NCI-H128 (cell line): ENCODE results near the gene SYNJ1.
"Not testable (repeated sequence)": the region's sequence is repeated elsewhere in the genome, so short reads cannot be mapped to it uniquely, and the experiment has no call there.

Source experiments
- DNase-seq: peaks from one replicate; lab custom pipeline; 2025; ENCODE audit not compliant: unreplicated experiment; lab: John Stamatoyannopoulos, UW

Gene SYNJ1, protein sequence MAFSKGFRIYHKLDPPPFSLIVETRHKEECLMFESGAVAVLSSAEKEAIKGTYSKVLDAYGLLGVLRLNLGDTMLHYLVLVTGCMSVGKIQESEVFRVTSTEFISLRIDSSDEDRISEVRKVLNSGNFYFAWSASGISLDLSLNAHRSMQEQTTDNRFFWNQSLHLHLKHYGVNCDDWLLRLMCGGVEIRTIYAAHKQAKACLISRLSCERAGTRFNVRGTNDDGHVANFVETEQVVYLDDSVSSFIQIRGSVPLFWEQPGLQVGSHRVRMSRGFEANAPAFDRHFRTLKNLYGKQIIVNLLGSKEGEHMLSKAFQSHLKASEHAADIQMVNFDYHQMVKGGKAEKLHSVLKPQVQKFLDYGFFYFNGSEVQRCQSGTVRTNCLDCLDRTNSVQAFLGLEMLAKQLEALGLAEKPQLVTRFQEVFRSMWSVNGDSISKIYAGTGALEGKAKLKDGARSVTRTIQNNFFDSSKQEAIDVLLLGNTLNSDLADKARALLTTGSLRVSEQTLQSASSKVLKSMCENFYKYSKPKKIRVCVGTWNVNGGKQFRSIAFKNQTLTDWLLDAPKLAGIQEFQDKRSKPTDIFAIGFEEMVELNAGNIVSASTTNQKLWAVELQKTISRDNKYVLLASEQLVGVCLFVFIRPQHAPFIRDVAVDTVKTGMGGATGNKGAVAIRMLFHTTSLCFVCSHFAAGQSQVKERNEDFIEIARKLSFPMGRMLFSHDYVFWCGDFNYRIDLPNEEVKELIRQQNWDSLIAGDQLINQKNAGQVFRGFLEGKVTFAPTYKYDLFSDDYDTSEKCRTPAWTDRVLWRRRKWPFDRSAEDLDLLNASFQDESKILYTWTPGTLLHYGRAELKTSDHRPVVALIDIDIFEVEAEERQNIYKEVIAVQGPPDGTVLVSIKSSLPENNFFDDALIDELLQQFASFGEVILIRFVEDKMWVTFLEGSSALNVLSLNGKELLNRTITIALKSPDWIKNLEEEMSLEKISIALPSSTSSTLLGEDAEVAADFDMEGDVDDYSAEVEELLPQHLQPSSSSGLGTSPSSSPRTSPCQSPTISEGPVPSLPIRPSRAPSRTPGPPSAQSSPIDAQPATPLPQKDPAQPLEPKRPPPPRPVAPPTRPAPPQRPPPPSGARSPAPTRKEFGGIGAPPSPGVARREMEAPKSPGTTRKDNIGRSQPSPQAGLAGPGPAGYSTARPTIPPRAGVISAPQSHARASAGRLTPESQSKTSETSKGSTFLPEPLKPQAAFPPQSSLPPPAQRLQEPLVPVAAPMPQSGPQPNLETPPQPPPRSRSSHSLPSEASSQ (N-terminal part only)

DNA sequence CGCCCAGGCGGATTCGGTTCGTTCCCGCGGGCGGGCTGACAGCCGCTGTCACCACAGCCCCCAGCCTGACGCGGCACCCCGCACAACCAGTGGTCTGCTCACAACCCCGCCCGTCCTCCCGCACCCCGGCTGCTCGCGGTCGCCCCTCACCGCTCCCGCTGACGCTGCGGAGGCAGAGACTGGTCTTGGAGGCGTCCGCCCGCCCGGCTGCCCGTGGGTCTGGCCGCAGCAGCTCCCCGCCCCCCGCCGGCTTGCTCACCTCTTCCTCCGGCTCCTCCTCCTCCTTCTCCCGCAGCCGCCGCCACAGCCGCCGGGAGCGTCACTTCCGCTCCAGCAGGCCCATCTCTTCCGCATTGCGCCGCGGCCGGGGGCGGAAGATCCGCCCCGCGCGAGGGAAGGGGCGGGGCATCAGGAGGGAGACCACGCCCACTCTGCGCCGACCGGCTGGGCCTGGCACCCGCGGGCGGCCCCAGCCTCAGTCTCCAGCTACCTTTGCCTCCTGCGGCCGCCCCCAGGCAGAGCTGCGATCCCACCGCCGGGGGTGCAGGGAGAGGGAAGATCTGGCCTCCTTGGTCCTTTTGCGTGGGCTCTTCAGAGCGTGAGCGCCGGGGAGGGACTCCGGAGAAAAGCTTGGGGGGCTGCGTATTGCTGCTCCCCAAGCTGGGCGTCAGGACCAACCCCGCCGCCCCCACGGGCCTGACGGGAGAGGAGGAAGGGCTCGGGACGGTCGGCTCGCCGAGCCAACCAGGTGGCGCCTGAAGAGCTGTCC is at the start of gene SYNJ1:
Gene SYNJ1, minus strand, starts transcription at position 327 of the 769 bp plus-strand sequence. CDS start 1,118 bp downstream, outside the sequence.
- DNase-seq = peak; percentile 87

DNA sequence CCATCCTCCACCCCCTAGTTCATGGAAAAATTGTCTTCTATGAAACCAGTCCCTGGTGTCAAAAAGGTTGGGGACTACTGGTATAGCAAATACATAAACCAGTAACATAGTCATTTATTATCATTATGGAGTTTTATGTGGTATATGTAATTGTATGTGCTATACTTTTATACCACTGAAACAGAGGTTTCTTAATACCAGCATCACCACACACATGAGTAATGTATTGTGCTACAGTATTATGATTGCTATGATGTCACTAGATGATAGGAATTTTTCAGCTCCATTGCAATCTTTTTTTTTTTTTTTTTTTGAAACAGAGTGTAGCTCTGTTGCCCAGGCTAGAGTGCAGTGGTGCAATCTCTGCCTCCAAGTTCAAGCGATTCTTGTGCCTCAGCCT is 49.5 kb upstream of the SYNJ1 start:
- DNase-seq = no peak

DNA sequence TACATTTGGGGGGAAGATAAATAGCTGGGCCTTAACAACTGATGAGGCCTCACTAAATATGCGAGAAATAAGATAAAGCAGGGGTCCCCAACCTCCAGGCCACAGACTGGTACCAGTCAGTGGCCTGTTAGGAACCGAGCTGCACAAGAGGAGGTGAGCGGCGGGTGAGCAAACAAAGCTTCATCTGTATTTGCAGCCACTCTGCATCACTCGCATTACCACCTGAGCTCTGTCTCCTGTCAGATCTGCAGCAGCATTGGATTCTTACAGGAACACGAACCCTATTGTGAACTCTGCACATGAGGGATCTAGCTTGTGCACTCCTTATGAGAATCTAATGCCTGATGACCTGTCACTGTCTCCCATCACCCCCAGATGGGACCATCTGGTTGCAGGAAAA is 48.9 kb upstream of the SYNJ1 start:
- no peak for DNase-seq

DNA sequence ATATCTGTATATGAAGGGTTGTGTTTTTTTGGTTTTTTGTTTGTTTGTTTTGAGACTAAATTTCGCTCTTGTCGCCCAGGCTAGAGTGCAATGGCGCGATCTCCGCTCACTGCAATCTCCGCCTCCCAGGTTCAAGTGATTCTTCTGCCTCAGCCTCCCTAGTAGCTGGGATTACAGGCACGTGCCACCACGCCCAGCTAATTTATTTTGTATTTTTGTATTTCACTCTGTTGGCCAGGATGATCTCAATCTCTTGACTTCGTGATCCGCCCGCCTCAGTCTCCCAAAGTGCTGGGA is 45.2 kb upstream of the SYNJ1 start:
- DNase-seq = not testable (repeated sequence)

DNA sequence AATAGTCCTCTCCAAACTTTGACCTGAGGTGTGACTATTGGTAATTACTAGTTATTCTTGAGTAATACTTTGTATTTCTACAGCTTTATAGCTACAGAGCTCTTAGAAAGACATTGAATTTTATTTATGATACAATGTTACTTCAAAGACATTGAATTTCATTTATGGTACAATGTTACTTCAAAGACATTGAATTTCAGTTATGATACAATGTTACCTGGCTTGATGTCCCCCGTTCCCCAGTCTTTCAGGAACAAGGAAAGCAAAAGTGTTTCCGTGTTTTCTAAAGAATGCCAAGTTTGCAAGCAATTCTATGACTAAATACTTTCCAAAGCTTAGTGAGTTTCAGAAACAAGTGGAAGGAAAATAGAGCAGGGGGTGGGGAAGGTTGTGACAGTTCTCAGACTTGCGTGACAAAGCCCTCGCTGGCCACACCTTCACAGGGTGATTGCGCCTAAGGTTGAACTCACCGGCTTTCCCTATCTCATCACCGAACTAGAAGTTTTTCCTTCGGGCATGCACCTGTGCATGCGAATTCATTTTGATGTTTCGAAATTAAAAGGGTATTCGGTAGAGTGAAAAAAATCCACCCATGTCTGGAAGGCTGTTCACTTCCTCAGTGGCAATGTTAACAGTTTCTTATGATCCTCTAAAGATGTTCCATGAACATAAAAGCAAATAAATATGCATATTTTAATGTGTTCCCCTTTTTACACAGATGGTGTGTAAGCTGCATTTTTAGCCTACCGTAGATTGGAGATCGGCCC is 44.7 kb upstream of the SYNJ1 start:
- DNase-seq = no peak

DNA sequence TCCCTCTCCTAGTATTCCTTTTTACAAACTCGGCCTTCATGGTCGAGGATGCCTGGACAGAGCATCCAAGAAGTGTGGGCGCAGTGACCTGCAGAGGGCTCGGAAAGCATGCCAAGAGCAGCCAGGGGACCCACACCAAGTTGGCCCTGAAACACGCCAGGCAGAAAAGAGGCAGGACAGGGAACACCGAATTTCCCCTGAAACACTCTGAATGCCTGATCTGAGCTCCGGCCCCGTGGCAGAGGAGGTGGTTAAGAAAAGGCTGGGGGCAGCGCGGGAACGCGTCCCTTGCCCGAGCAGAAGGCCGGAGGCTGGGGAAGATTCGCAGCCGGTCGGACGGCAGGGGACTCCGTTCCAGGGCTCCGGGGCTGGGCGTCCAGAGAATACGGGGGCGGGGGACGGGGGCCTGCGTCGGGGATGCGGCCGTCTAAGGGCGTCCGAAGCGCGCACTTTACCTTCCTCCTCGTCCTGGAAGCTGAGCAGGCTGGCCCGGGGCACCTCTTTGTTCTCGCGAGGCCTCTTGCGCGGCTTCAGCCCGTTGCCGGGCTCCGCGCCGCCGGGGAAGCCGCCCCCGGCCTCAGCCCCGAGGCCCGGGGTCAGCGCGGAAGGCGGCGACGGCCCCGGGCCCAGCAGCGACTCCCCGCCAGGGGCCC is 43.2 kb upstream of the SYNJ1 start:
- no peak for DNase-seq

DNA sequence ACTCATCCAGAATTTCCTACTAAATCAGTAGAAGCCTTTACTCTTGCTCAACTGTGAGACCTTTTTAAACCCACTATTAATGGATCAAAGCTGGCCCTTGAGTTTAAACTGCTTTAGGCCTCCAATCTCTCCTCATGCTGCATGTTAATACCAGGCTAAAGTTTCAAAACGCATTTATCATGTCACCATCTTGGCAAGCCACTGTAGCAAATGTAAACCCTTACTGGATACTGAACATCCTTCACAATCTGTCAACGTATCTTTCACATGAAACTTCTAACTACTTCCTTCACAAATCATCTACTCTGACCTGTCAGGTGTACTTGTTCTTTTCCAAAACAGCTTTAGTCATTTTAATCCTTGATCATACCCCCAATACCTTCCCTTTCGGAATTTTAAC is 40.7 kb upstream of the SYNJ1 start:
- no peak for DNase-seq

DNA sequence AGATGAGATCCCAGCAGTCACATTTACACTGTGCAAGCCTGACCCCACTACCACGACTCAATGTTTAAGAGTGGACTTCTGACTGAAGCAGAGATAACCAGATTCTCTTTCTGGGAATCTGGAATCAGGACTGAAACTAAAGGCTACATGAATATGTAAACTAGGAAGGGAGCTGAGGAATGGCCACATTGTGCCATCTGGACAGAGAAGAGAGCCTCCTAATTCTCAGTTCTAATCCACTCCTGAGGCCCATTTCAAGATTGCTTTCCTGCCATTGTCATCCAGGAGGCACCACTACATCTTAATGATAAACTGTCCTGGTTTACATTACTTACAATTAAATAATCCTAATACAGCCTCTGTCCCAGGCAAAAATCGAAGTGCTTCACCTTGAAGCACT is 37.2 kb upstream of the SYNJ1 start:
- DNase-seq = no peak

DNA sequence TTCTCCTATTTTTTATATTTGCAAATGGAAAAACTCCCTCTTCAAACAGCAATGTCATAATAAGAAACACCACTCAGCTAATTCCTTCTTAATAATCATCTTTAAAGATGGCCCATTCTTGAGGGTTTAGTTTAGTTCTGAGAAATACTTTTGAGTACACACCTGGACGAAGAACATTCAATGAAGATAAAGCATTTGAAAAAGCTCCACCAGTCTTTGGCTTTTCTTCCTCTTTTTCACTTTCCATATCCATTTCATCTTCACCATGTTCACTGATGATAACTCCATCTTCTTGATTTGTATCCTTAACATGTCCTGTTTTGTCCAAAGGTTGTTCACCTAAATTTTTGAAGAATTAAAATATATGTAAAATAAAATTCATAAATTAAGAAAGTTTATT is 36.4 kb upstream of the SYNJ1 start:
- DNase-seq = no peak

DNA sequence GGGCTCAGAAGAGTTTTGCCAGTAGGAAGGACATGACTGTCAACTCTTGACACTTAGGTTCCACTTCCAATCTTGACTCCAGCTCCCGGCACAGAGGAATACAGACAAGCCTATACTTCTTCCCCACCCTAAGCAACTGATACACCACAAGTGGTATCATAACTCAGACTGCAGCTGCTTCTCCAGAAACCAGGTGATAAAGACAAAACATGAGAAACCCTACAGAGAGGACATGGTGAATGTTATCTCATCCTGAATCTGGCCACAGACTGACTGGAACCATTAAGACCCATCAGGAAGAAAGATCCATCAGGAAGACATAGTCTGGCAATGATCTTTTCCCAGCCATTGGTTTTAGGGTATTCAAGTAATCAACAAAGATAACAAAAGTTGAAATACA is 30.0 kb upstream of the SYNJ1 start:
- no peak for DNase-seq

DNA sequence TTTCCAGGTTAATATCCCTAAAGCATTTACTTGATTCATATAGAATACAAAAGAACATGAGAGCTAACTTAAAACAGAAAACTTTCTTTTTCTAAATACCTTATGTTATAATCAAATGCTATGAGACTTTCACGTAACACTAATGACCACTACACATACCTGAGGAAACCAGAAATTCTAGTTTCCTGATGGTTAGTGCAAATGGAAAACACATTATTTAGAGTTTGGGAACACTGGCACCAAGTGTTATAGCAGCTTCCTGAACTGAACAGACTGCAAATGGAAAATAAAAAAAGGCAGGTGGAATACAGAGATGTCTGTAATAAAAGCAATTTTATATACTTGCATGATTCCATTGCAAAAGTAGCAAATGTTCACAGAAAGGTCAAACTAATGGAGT is 28.3 kb upstream of the SYNJ1 start:
- DNase-seq = no peak

DNA sequence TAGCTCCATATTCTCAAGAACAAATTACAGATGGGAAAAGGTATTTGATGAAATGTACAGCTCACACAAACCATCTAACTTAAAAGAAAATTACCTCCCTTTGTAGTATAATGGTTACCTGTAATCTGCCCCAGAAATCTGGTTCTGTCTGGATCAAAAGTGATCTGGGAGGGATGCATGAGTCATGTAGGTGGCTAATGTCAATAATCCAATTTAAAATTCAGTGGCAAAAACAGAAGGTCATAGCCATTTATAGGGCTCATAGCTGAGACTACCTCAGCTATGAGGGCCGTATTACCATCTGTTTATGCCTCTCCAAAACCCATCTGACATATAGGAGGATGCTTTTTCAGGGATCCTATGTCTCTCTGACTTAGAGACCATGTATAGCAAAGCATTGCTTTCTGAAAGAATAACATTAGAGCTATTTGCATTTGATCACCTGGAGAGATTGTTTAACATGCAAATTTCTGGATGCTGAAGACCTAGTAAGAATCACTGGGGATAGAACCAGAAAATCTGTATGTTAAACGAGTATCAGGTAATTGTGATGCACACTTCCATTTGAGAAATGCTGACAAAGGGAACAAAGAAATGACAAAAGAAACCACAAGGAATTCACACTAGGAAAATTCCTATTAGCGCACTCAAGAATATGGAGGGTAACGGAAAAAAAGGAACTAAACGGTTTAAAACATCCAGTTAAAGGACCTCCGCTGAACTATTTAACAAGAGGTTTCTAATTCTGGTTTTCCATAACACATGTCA is 26.2 kb upstream of the SYNJ1 start:
- no peak for DNase-seq

DNA sequence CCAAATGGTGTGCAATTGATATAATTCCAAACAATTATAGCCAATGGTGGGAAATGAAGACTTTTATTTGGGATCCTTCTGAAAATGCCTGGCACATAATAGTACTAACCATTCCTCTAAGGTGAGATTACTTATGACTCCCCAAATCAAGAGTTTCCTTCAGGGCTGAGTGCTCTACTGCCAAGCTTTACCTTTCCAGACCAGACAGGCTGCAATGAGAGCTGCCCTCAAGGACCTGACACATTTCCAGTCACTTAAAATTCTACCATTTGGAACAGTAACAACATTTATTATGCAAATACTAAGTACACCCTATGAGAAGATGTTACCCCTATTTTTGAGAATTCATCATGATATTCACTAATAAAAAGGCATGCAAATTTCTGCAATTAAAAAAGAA is 22.6 kb upstream of the SYNJ1 start:
- no peak for DNase-seq

DNA sequence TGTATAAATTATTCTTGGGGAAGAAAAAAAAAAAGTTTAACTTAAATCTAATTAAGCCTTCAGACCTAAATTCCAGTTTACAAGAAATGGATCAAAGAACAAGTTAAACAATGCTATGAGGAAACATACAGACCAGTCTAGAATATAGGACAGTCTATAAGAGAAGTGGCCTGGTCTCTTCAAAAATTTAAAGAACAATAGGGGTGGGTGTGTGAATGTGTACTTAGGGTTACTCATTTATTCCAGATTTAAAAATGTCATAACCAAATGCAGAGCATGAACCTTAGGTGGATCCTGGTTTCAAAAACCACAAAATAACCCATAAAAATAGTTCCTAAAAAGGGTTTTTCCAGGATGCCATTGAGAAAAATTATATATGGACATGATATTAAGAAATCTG is 21.8 kb upstream of the SYNJ1 start:
- no peak for DNase-seq

DNA sequence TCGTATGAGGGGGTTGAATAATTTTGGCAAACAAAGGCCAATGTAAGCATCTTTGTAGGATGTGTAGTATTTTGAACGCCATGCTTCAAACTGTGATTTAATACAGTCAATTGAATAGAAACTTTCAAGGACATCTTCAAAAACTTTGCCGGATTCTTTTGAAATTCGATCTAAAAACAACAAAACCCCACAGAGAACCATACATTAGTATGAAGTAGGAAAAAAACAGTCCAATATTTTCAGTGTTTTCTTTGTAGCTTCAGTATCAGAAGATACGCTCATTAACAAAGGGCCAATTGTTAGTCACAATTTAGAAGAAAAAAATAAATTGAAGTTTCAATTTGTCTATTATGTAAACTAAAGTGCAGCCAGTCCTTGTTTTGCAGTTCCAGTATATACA is 20.7 kb upstream of the SYNJ1 start:
- DNase-seq = no peak

DNA sequence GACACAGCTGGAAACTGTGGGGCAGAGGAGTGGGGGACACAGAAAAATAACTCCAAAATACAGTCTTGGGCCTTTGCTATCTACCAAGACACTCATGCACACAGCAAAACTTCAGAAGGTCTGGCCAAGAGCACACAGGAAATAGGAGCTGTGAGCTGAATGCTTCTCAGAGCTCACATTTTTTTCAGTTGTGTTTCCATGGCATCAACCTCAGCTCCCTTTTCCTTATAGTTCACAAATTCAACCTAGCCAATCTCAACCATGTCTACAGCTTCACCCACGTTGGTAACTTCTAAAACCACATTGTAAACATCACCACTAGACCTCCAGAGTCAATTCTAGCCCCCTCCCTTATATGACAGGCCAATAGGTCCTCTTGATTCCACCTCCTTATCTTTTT is 19.6 kb upstream of the SYNJ1 start:
- no peak for DNase-seq

DNA sequence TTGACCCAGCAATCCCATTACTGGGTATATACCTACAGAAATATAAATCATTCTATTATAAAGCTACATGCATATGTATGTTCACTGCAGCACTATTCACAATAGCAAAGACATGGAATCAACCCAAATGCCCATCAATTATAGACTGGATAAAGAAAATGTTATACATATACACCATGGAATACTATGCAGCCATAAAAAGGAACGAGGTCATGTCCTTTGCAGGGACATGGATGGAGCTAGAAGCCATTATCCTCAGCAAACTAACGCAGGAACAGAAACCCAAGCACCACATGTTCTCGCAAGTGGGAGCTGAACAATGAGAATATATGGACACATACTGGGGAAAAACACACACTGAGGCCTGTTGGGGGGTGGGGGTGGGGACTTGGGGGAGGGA is 18.9 kb upstream of the SYNJ1 start:
- DNase-seq = not testable (repeated sequence)

DNA sequence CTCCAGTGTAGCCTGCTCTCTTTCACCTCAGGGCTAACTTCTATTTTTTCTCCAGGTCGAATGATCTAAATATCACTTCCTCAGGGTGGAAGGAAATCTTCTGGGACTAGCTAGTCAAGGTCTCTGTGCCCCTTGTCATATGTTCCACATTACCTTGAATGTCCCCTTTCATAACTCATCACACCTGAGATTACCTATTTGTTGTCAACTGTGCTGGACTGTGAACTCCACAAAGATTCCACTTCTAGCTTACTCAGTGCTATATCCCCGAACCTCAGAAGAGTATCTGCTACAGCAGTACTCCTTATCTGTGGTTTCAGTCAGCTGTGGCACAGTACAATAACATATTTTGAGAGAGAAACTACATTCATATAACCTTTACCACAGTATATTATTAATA is 14.6 kb upstream of the SYNJ1 start:
- no peak for DNase-seq

DNA sequence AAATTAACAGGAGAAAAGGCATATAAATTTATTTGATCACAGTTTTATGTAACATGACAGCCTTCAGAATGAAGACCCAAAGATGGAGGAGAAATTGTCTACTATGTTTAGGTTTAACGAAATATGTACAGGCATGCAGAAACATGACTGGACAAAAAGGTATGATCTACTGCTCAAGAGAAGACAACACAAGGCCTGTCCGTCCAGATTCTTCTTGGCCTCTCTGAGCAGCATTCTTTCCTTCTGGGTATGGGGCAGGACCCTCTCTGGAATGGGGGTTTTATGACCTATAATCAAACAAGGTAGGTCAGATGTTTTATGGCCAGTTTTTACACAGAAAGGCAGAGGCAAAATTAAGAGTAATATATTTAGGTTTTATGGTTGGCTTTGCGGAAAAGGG is 13.5 kb upstream of the SYNJ1 start:
- DNase-seq = no peak
